HEK293 (cell line): ENCODE measurements around the gene CYP2E1.
"Not testable (repeated sequence)": the region's sequence is repeated elsewhere in the genome, so short reads cannot be mapped to it uniquely, and the experiment has no call there.

Source experiments
- CTCF ChIA-PET: fragments of 350-600 bp; formaldehyde crosslinking; extraction: SDS; loops from one replicate; lab custom pipeline; 2021; ENCODE audit warnings: antibody characterized with exemption; lab: Yijun Ruan, JAX
- POLR2A ChIA-PET: fragments of 300-600 bp; formaldehyde crosslinking; extraction: SDS; loops from one replicate; lab custom pipeline; 2020; ENCODE audit warnings: antibody characterized with exemption, inconsistent platforms; lab: Yijun Ruan, JAX
- H3K27ac ChIP-seq: fragments of 200-500 bp; sonication (Bioruptor generic); 2 replicates; pipeline ENCODE4 v1.5.1; 2014; ENCODE audit warnings: low read depth, low read length, control low read depth, inconsistent platforms; ENCODE audit errors: extremely low read depth
- H3K36me3 ChIP-seq, 2 experiments: fragments of 200-500 bp in 1 of 2; sonication (Bioruptor generic) in 1 of 2; 1 replicate in 1 of 2; 2 replicates in 1 of 2; pipeline ENCODE4 v1.5.1; 2014 to 2017; ENCODE audit warnings: inconsistent platforms in 2 of 2, low read length in 2 of 2; ENCODE audit not compliant: control insufficient read depth in 2 of 2, insufficient read depth in 1 of 2
- H3K4me1 ChIP-seq: fragments of 200-500 bp; sonication (Bioruptor generic); 2 replicates; pipeline ENCODE4 v1.5.1; 2014; ENCODE audit warnings: mild to moderate bottlenecking, low read length, inconsistent platforms; ENCODE audit not compliant: control insufficient read depth, insufficient read depth
- H3K4me3 ChIP-seq: 2 replicates; pipeline ENCODE4 v1.5.1; 2011; ENCODE audit warnings: low read depth, mild to moderate bottlenecking, control low read depth, low read length, moderate library complexity
- H3K9me3 ChIP-seq: fragments of 200-500 bp; sonication (Bioruptor generic); 2 replicates; pipeline ENCODE4 v1.5.1; 2014; ENCODE audit warnings: low read depth, low read length, inconsistent platforms; ENCODE audit not compliant: control insufficient read depth, insufficient read depth
- ZBTB21 ChIP-seq: fragments of 450-650 bp; formaldehyde crosslinking; IDR thresholded peaks from 2 replicates; pipeline ENCODE4 v1.5.1; 2017; ENCODE audit warnings: missing biosample characterization, missing genetic modification characterization
- ZNF16 ChIP-seq: fragments of 450-650 bp; formaldehyde crosslinking; IDR thresholded peaks from 2 replicates; pipeline ENCODE4 v1.5.1; 2016; ENCODE audit warnings: low read depth, missing biosample characterization, missing genetic modification characterization
- ZNF214 ChIP-seq: fragments of 450-650 bp; formaldehyde crosslinking; IDR thresholded peaks from 2 replicates; pipeline ENCODE4 v1.5.1; 2017; ENCODE audit warnings: missing biosample characterization, mild to moderate bottlenecking, missing genetic modification characterization, borderline replicate concordance
- ZNF391 ChIP-seq: fragments of 450-650 bp; formaldehyde crosslinking; IDR thresholded peaks from 2 replicates; pipeline ENCODE4 v1.5.1; 2016; ENCODE audit warnings: low read depth, missing biosample characterization, missing genetic modification characterization, borderline replicate concordance
- ZNF433 ChIP-seq: fragments of 450-650 bp; formaldehyde crosslinking; IDR thresholded peaks from 2 replicates; pipeline ENCODE4 v1.5.1; 2016; ENCODE audit warnings: missing biosample characterization, missing genetic modification characterization, low read depth
- ZNF530 ChIP-seq: fragments of 450-650 bp; formaldehyde crosslinking; IDR thresholded peaks from 2 replicates; pipeline ENCODE4 v1.5.1; 2016; ENCODE audit warnings: low read depth, missing biosample characterization, missing genetic modification characterization
- ZNF585B ChIP-seq: fragments of 450-650 bp; formaldehyde crosslinking; IDR thresholded peaks from 2 replicates; pipeline ENCODE4 v1.5.1; 2016; ENCODE audit warnings: missing biosample characterization, missing genetic modification characterization
- ZNF600 ChIP-seq: fragments of 450-650 bp; formaldehyde crosslinking; IDR thresholded peaks from 2 replicates; pipeline ENCODE4 v1.5.1; 2016; ENCODE audit warnings: missing biosample characterization, missing genetic modification characterization
- ZNF658 ChIP-seq: fragments of 450-650 bp; formaldehyde crosslinking; IDR thresholded peaks from 2 replicates; pipeline ENCODE4; 2016; ENCODE audit warnings: missing biosample characterization, missing genetic modification characterization
- ZNF777 ChIP-seq: fragments of 450-650 bp; formaldehyde crosslinking; IDR thresholded peaks from 2 replicates; pipeline ENCODE4 v1.5.1; 2017; ENCODE audit warnings: missing biosample characterization, missing genetic modification characterization, borderline replicate concordance
- TF ChIP-seq, protein P1 (sequence below): fragments of 450-650 bp; formaldehyde crosslinking; IDR thresholded peaks from 2 replicates; pipeline ENCODE4 v1.5.1; 2016; ENCODE audit warnings: missing biosample characterization, missing genetic modification characterization, borderline replicate concordance
- TF ChIP-seq, protein P2 (sequence below): fragments of 450-650 bp; formaldehyde crosslinking; IDR thresholded peaks from 2 replicates; pipeline ENCODE4 v1.5.1; 2017; ENCODE audit warnings: missing biosample characterization, missing genetic modification characterization
- TF ChIP-seq, protein P3 (sequence below): fragments of 450-650 bp; formaldehyde crosslinking; IDR thresholded peaks from 2 replicates; pipeline ENCODE4 v1.5.1; 2017; ENCODE audit warnings: missing biosample characterization, missing genetic modification characterization

Gene CYP2E1

DNA sequence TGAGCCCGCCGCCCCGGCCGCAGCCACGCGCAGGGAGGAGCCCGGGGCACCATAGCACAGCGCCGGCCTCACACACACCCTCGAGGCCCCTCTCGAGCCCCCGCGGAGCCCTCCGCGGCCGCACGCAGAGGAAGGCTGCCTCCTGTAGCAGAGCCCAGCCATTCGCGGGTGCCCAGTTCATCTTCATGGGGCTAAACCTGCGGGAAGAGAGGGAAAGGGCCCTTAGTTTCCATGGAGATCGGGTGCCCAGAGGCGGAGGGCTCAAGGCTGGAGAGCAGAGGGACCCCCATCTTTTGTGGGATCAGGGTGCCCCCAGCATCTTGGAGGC, 41.1 kb downstream of the CYP2E1 start (continued):
- TF ChIP-seq ZNF214 (no peak), ZNF391 (tag by site-specific recombination) (no peak), ZNF585B (tag by site-specific recombination) (no peak), ZNF600 (no peak), ZNF530 (no peak), ZNF433 (tag by site-specific recombination) (no peak), ZBTB21 (tag by site-specific recombination) (no peak), ZNF16 (no peak), ZNF777 (no peak), ZNF658 (tag by site-specific recombination) (no peak)
- TF ChIP-seq, protein P1, sequence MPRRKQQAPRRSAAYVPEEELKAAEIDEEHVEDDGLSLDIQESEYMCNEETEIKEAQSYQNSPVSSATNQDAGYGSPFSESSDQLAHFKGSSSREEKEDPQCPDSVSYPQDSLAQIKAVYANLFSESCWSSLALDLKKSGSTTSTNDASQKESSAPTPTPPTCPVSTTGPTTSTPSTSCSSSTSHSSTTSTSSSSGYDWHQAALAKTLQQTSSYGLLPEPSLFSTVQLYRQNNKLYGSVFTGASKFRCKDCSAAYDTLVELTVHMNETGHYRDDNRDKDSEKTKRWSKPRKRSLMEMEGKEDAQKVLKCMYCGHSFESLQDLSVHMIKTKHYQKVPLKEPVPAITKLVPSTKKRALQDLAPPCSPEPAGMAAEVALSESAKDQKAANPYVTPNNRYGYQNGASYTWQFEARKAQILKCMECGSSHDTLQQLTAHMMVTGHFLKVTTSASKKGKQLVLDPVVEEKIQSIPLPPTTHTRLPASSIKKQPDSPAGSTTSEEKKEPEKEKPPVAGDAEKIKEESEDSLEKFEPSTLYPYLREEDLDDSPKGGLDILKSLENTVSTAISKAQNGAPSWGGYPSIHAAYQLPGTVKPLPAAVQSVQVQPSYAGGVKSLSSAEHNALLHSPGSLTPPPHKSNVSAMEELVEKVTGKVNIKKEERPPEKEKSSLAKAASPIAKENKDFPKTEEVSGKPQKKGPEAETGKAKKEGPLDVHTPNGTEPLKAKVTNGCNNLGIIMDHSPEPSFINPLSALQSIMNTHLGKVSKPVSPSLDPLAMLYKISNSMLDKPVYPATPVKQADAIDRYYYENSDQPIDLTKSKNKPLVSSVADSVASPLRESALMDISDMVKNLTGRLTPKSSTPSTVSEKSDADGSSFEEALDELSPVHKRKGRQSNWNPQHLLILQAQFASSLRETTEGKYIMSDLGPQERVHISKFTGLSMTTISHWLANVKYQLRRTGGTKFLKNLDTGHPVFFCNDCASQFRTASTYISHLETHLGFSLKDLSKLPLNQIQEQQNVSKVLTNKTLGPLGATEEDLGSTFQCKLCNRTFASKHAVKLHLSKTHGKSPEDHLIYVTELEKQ (tag by site-specific recombination) = no peak
- TF ChIP-seq, protein P2, sequence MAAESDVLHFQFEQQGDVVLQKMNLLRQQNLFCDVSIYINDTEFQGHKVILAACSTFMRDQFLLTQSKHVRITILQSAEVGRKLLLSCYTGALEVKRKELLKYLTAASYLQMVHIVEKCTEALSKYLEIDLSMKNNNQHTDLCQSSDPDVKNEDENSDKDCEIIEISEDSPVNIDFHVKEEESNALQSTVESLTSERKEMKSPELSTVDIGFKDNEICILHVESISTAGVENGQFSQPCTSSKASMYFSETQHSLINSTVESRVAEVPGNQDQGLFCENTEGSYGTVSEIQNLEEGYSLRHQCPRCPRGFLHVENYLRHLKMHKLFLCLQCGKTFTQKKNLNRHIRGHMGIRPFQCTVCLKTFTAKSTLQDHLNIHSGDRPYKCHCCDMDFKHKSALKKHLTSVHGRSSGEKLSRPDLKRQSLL (tag by site-specific recombination) = no peak
- TF ChIP-seq, protein P3, sequence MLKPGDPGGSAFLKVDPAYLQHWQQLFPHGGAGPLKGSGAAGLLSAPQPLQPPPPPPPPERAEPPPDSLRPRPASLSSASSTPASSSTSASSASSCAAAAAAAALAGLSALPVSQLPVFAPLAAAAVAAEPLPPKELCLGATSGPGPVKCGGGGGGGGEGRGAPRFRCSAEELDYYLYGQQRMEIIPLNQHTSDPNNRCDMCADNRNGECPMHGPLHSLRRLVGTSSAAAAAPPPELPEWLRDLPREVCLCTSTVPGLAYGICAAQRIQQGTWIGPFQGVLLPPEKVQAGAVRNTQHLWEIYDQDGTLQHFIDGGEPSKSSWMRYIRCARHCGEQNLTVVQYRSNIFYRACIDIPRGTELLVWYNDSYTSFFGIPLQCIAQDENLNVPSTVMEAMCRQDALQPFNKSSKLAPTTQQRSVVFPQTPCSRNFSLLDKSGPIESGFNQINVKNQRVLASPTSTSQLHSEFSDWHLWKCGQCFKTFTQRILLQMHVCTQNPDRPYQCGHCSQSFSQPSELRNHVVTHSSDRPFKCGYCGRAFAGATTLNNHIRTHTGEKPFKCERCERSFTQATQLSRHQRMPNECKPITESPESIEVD = no peak
- TF ChIP-seq, all 188 proteins: peak for 0

DNA sequence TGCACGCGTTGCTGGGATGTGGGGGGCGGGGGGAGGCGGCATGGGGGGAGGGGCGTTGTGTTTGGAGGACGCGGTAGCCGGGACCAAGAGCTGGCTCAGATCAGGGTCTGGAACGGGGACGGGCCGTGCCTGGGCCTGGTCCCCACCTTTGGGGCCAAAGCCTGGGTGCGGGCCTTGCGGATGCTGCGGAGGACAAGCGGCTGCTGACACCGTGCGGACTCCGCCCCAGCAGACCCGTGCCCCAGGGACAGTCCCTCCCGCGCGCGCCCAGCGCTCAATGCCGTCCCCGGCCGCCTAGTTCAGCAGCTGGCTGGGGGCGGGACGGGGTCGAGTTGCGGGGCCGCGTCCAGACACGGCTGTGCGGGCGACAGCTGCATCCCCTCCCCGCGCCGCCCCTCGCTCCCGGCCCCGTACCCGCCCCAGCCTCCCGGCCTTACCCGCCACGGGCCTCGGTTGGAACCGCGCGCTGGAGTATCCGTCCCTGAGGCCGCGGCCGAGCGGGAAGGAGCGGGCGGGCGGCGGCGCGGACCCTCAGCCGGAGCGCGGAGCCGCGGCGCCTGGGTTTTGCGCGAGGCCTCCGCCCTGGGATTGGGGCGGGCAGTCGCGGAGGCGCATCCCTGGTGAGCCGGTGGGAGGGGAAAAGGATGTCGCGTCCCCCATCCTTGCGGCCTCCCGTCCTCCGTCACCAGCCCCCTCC, 41.8 kb downstream of the CYP2E1 start:
- CTCF ChIA-PET, H3K9me3 ChIP-seq, H3K36me3 ChIP-seq, POLR2A ChIA-PET, H3K27ac ChIP-seq, H3K4me3 ChIP-seq, H3K4me1 ChIP-seq: not testable (repeated sequence)

DNA sequence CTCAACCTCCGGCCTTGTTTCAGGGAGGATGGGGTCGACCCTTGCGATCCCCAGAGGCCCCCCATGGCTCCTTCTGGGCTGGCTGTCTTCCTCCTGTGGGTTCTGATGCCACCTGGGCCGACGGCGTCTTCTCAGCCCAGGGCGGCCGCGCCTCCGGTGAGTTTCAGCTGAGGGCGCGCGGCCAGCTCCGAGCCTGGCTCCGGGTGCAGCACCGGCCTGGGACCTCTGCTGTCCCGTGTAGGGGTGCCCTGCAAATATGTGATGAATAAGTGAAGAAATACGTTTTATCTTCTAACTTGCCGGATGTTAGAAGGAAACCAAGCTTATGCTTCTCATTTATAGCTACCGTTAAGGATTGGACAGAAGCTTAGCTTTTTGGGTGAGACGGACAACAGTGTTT, 42.6 kb downstream of the CYP2E1 start:
- H3K36me3 ChIP-seq, H3K9me3 ChIP-seq, CTCF ChIA-PET, H3K4me1 ChIP-seq, POLR2A ChIA-PET, H3K4me3 ChIP-seq, H3K27ac ChIP-seq: not testable (repeated sequence)

DNA sequence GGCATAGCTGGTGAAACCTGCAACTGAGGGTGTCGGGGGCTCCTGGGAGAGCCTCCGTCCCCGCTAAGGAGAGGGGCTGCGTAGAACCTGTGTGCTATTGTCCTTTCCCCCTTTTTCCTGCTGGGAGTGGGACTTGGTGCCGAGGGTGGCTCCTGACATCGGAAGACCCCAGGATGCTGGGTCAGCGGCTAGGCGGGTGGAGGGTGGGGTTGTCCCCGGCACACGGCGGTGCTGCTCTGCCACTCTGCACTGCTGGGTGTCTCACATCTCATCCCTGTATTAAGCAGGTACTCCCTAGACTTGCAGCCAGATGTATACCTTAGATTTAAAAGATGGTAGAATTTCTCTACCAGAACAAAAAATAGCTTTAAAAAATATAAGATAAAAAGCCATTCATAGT, 44.9 kb downstream of the CYP2E1 start:
- H3K36me3 ChIP-seq, H3K27ac ChIP-seq, POLR2A ChIA-PET, H3K4me3 ChIP-seq, H3K4me1 ChIP-seq, H3K9me3 ChIP-seq: not testable (repeated sequence)
- CTCF ChIA-PET = interaction anchor here (1.7 kb wide), 1 partner anchor 243 kb away, joined by 6 read pairs; no protein-coding TSS in a partner anchor
